HUES48 (cell line): ENCODE measurements around the gene SALL1.

Experiments
- H3K27ac ChIP-seq: one replicate; pipeline ENCODE4 v1.7.0; 2013; ENCODE audit warnings: low read depth, low read length, inconsistent platforms
- H3K27me3 ChIP-seq: 2 replicates; pipeline ENCODE4 v1.6.1; 2013; ENCODE audit warnings: mild to moderate bottlenecking, low read length; ENCODE audit not compliant: control insufficient read depth, insufficient read depth
- H3K36me3 ChIP-seq: 2 replicates; pipeline ENCODE4 v1.6.1; 2013; ENCODE audit warnings: low read length; ENCODE audit not compliant: control insufficient read depth, insufficient read depth
- H3K4me1 ChIP-seq: 2 replicates; pipeline ENCODE4 v1.6.1; 2013; ENCODE audit warnings: mild to moderate bottlenecking, low read length; ENCODE audit not compliant: control insufficient read depth, insufficient read depth
- H3K4me3 ChIP-seq: 2 replicates; pipeline ENCODE4 v1.5.1; 2013; ENCODE audit warnings: mild to moderate bottlenecking, low read depth, low read length
- H3K9ac ChIP-seq: 2 replicates; pipeline ENCODE4 v1.6.1; 2013; ENCODE audit warnings: mild to moderate bottlenecking, low read depth, low read length, moderate library complexity
- H3K9me3 ChIP-seq: 2 replicates; pipeline ENCODE4 v1.6.1; 2013; ENCODE audit warnings: low read length; ENCODE audit not compliant: control insufficient read depth, insufficient read depth

Gene SALL1

GRCh38 chr16:51111759-51112158 is 39.3 kb downstream of the SALL1 start:
- Histone ChIP-seq H3K9ac (no peak overlapping the region), H3K9me3 (no peaks in the 10 kb centered on the region), H3K36me3 (no peaks in the 10 kb centered on the region), H3K27me3 (peaks cover 39% of the 10 kb centered on the region), H3K4me1 (peaks cover 46% of the 10 kb centered on the region), H3K27ac (no peak overlapping the region), H3K4me3 (no peak overlapping the region)

DNA sequence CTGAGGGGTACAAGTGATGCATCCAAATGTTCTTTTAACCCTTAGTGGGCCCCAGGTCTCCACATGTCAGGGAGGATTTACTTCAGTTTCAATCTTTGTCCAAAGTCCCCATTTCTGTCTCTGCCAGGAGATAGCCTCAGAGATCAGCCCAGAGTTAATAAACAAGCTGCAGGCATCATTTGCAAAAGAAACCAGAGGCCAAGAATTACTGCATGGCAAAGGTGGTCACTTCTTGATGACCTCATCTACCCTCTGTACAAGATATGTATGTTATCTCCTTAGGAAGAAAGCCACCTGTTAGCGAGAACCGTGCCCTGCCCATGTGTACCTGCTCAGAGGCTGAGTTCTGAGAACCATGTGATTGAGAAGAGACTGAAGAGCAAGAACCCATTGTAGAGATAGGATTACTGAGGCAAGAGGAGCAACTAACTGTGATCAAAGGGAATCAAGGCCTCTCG is 40.3 kb downstream of the SALL1 start:
- Histone ChIP-seq H3K27ac (no peak overlapping the region), H3K4me1 (peaks cover 39% of the 10 kb centered on the region), H3K9me3 (no peaks in the 10 kb centered on the region), H3K9ac (no peak overlapping the region), H3K4me3 (no peak overlapping the region), H3K36me3 (no peaks in the 10 kb centered on the region), H3K27me3 (peaks cover 39% of the 10 kb centered on the region)

DNA sequence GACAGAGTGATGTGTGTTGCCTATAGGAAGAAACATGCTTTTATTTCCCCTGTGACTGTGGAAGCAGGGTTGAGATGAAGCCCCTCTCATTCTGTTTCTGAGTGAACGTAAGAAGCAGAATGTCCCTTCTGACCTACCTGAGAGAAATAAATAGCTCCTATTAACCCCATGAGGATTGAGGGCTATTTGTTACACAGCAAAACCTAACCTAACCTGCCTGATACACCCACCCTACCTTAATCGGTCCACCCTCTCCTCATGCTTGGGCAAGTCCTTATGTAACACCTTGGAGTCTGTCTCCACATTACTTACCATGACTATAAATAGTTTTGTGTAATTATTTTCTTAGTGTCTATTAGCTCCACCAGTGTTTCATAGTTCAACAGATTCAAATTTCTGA is 41.9 kb downstream of the SALL1 start:
- no peak overlapping the region for H3K27ac ChIP-seq
- no peaks in the 10 kb centered on the region for H3K36me3 ChIP-seq
- no peaks in the 10 kb centered on the region for H3K9me3 ChIP-seq
- peaks cover 30% of the 10 kb centered on the region for H3K4me1 ChIP-seq
- H3K27me3 ChIP-seq, result peaks cover 25% of the 10 kb centered on the region
- H3K4me3 ChIP-seq, result no peak overlapping the region
- H3K9ac ChIP-seq, result no peak overlapping the region

GRCh38 chr16:51107742-51108141 is 43.3 kb downstream of the SALL1 start:
- no peak overlapping the region for H3K9ac ChIP-seq
- H3K4me1 ChIP-seq, result peaks cover 18% of the 10 kb centered on the region
- peaks cover 12% of the 10 kb centered on the region for H3K27me3 ChIP-seq
- no peaks in the 10 kb centered on the region for H3K36me3 ChIP-seq
- no peak overlapping the region for H3K4me3 ChIP-seq
- no peaks in the 10 kb centered on the region for H3K9me3 ChIP-seq
- no peak overlapping the region for H3K27ac ChIP-seq

- H3K9ac ChIP-seq, result no peak overlapping the region
- no peak overlapping the region for H3K4me3 ChIP-seq
- H3K27me3 ChIP-seq, result 0 out of 2 replicates have a peak, but pooled peaks cover 3% of the 10 kb centered on the region
- no peaks in the 10 kb centered on the region for H3K36me3 ChIP-seq
- no peak overlapping the region for H3K27ac ChIP-seq
- H3K9me3 ChIP-seq, result no peaks in the 10 kb centered on the region
- H3K4me1 ChIP-seq, result peaks cover 10% of the 10 kb centered on the region
Observed at GRCh38 chr16:51106535-51106934, 44.5 kb downstream of the SALL1 start.

DNA sequence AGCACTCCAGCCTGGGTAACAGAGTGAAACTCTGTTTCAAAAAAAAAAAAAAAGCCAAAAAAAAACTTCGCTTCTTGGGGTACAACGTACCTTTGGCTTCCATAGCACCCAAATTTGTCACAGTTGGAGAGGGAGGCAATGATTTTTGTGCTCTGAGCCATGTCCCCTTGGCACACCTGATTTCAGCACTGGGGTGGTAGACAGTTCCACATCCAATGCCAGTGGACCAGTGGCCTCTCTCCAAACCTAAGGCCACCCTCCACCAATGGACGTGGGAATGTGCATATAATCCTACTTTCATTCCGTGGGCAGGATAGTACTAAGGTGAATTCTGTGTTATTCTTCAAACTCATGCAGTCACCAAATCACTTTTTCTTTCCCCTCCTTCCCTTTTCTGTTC is 47.5 kb downstream of the SALL1 start:
- 0 out of 2 replicates have a peak, but pooled peaks cover 3% of the 10 kb centered on the region for H3K4me1 ChIP-seq
- no peak overlapping the region for H3K9ac ChIP-seq
- H3K27me3 ChIP-seq, result no peaks in the 10 kb centered on the region
- no peak overlapping the region for H3K27ac ChIP-seq
- H3K36me3 ChIP-seq, result no peaks in the 10 kb centered on the region
- H3K4me3 ChIP-seq, result no peak overlapping the region
- H3K9me3 ChIP-seq, result no peaks in the 10 kb centered on the region

GRCh38 chr16:51097729-51098128 is 53.3 kb downstream of the SALL1 start:
- Histone ChIP-seq H3K4me1 (peaks cover 10% of the 10 kb centered on the region), H3K36me3 (no peaks in the 10 kb centered on the region), H3K9ac (no peak overlapping the region), H3K9me3 (no peaks in the 10 kb centered on the region), H3K27me3 (no peaks in the 10 kb centered on the region; the same call in 1 of the 2 replicates), H3K4me3 (no peak overlapping the region), H3K27ac (no peak overlapping the region)

- Histone ChIP-seq H3K4me1 (peaks cover 7% of the 10 kb centered on the region), H3K4me3 (no peak overlapping the region), H3K36me3 (no peaks in the 10 kb centered on the region), H3K9me3 (no peaks in the 10 kb centered on the region), H3K27me3 (no peaks in the 10 kb centered on the region; the same call in 1 of the 2 replicates), H3K27ac (no peak overlapping the region), H3K9ac (no peak overlapping the region)
Observed at GRCh38 chr16:51095890-51096626, 55.0 kb downstream of the SALL1 start.

- Histone ChIP-seq H3K4me3 (no peak overlapping the region), H3K4me1 (peaks cover 7% of the 10 kb centered on the region), H3K27me3 (no peaks in the 10 kb centered on the region; the same call in 1 of the 2 replicates), H3K36me3 (no peaks in the 10 kb centered on the region), H3K9ac (no peak overlapping the region), H3K27ac (no peak overlapping the region), H3K9me3 (no peaks in the 10 kb centered on the region)
Observed at GRCh38 chr16:51095084-51095881, 55.8 kb downstream of the SALL1 start.

DNA sequence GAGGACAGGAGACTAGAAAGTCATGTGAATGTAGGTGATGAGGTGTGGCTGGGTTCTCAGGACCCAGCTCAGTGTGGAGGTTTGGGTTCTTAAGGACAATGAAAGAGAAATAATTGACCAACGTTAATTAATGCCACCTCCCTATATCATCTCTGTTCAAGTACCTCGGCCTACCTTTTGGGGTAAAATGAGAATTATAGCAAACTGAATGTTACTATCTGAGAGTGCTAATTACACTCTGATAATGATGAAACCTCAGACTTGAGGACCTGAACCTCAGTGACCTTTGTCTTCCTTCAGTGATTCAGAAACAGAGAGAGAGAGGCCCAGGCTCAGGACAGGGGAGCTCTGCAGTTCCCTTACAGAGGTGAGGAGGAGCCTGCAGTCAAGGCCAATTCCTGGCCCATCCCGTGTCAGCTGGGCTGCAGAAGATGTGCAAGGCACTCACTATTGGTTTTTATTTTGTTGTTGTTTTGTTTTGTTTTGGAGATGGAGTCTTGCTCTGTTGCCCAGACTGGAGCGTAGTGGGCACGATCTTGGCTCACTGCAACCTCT is 57.3 kb downstream of the SALL1 start:
- H3K9me3 ChIP-seq, result no peaks in the 10 kb centered on the region
- H3K4me1 ChIP-seq, result peaks cover 7% of the 10 kb centered on the region
- no peak overlapping the region for H3K4me3 ChIP-seq
- no peak overlapping the region for H3K27ac ChIP-seq
- H3K36me3 ChIP-seq, result no peaks in the 10 kb centered on the region
- no peaks in the 10 kb centered on the region; the same call in 1 of the 2 replicates for H3K27me3 ChIP-seq
- no peak overlapping the region for H3K9ac ChIP-seq
